ENCODE data around the gene REN.

The REN gene

GRCh38 chr1:204136814-204137213, 29.3 kb downstream of the REN start:
- Histone ChIP-seq H3K36me3 (ENCODE audit: control insufficient read depth in 1 of 2, insufficient read depth in 2 of 2, low read length in 2 of 2) (no peaks in the 10 kb centered on the region), H3K9ac (ENCODE audit: low read depth in 1 of 2, low read length in 2 of 2) (no peak overlapping the region), H3K27ac (ENCODE audit: low read depth, low read length) (no peak overlapping the region), H3K4me1 (ENCODE audit: control insufficient read depth in 1 of 2, insufficient read depth in 2 of 2, low read length in 2 of 2) (no peaks in the 10 kb centered on the region), H3K9me3 (ENCODE audit: control insufficient read depth in 1 of 2, low read length in 2 of 2) (no peaks in the 10 kb centered on the region), H3K4me3 (ENCODE audit: low read depth in 1 of 2, low read length in 2 of 2) (no peak overlapping the region), H3K27me3 (ENCODE audit: control insufficient read depth in 1 of 2, insufficient read depth in 2 of 2, low read length in 2 of 2) (no peaks in the 10 kb centered on the region)

- no peaks in the 10 kb centered on the region for H3K36me3 ChIP-seq (ENCODE audit: control insufficient read depth in 1 of 2, insufficient read depth in 2 of 2, low read length in 2 of 2)
These were observed 32.0 kb downstream of the REN start for GRCh38 chr1:204134103-204134502.

GRCh38 chr1:204132718-204133117, 33.4 kb downstream of the REN start:
- H3K36me3 ChIP-seq (ENCODE audit: control insufficient read depth in 1 of 2, insufficient read depth in 2 of 2, low read length in 2 of 2), result no peaks in the 10 kb centered on the region
- H3K27ac ChIP-seq (ENCODE audit: low read depth, low read length), result no peak overlapping the region
- no peaks in the 10 kb centered on the region for H3K27me3 ChIP-seq (ENCODE audit: control insufficient read depth in 1 of 2, insufficient read depth in 2 of 2, low read length in 2 of 2)
- H3K9ac ChIP-seq (ENCODE audit: low read depth in 1 of 2, low read length in 2 of 2), result no peak overlapping the region
- no peak overlapping the region for H3K4me3 ChIP-seq (ENCODE audit: low read depth in 1 of 2, low read length in 2 of 2)
- H3K4me1 ChIP-seq (ENCODE audit: control insufficient read depth in 1 of 2, insufficient read depth in 2 of 2, low read length in 2 of 2), result peaks cover 0 to 10% of the 10 kb centered on the region in 2 donors
- no peaks in the 10 kb centered on the region for H3K9me3 ChIP-seq (ENCODE audit: control insufficient read depth in 1 of 2, low read length in 2 of 2)

More at GRCh38 chr1:204134103-204134502, 32.0 kb downstream of the REN start:
- no peaks in the 10 kb centered on the region for H3K9me3 ChIP-seq (ENCODE audit: control insufficient read depth in 1 of 2, low read length in 2 of 2)
- H3K9ac ChIP-seq (ENCODE audit: low read depth in 1 of 2, low read length in 2 of 2), result no peak overlapping the region
- no peak overlapping the region for H3K4me3 ChIP-seq (ENCODE audit: low read depth in 1 of 2, low read length in 2 of 2)
- no peak overlapping the region for H3K27ac ChIP-seq (ENCODE audit: low read depth, low read length)
- H3K27me3 ChIP-seq (ENCODE audit: control insufficient read depth in 1 of 2, insufficient read depth in 2 of 2, low read length in 2 of 2), result no peaks in the 10 kb centered on the region
- peaks cover 0 to 5% of the 10 kb centered on the region in 2 donors for H3K4me1 ChIP-seq (ENCODE audit: control insufficient read depth in 1 of 2, insufficient read depth in 2 of 2, low read length in 2 of 2)

GRCh38 chr1:204131978-204132377, 34.2 kb downstream of the REN start:
- no peak overlapping the region for H3K27ac ChIP-seq (ENCODE audit: low read depth, low read length)
- H3K36me3 ChIP-seq (ENCODE audit: control insufficient read depth in 1 of 2, insufficient read depth in 2 of 2, low read length in 2 of 2), result no peaks in the 10 kb centered on the region
- H3K4me3 ChIP-seq (ENCODE audit: low read depth in 1 of 2, low read length in 2 of 2), result no peak overlapping the region
- H3K9ac ChIP-seq (ENCODE audit: low read depth in 1 of 2, low read length in 2 of 2), result no peak overlapping the region
- H3K9me3 ChIP-seq (ENCODE audit: control insufficient read depth in 1 of 2, low read length in 2 of 2), result no peaks in the 10 kb centered on the region
- no peaks in the 10 kb centered on the region for H3K27me3 ChIP-seq (ENCODE audit: control insufficient read depth in 1 of 2, insufficient read depth in 2 of 2, low read length in 2 of 2)
- peaks cover 3 to 10% of the 10 kb centered on the region in 2 donors for H3K4me1 ChIP-seq (ENCODE audit: control insufficient read depth in 1 of 2, insufficient read depth in 2 of 2, low read length in 2 of 2)

- Histone ChIP-seq H3K4me3 (ENCODE audit: low read depth in 1 of 2, low read length in 2 of 2) (no peak overlapping the region), H3K27ac (ENCODE audit: low read depth, low read length) (no peak overlapping the region), H3K9me3 (ENCODE audit: control insufficient read depth in 1 of 2, low read length in 2 of 2) (no peaks in the 10 kb centered on the region), H3K4me1 (ENCODE audit: control insufficient read depth in 1 of 2, insufficient read depth in 2 of 2, low read length in 2 of 2) (peaks cover 3 to 10% of the 10 kb centered on the region in 2 donors), H3K27me3 (ENCODE audit: control insufficient read depth in 1 of 2, insufficient read depth in 2 of 2, low read length in 2 of 2) (no peaks in the 10 kb centered on the region), H3K9ac (ENCODE audit: low read depth in 1 of 2, low read length in 2 of 2) (no peak overlapping the region), H3K36me3 (ENCODE audit: control insufficient read depth in 1 of 2, insufficient read depth in 2 of 2, low read length in 2 of 2) (peaks cover 0 to 5% of the 10 kb centered on the region in 2 donors)
These were observed 34.9 kb downstream of the REN start for GRCh38 chr1:204130981-204131892.

- no peak overlapping the region for H3K9ac ChIP-seq (ENCODE audit: low read depth in 1 of 2, low read length in 2 of 2)
- H3K36me3 ChIP-seq (ENCODE audit: control insufficient read depth in 1 of 2, insufficient read depth in 2 of 2, low read length in 2 of 2), result peaks cover 2 to 15% of the 10 kb centered on the region in 2 donors
- no peak overlapping the region for H3K4me3 ChIP-seq (ENCODE audit: low read depth in 1 of 2, low read length in 2 of 2)
- H3K4me1 ChIP-seq (ENCODE audit: control insufficient read depth in 1 of 2, insufficient read depth in 2 of 2, low read length in 2 of 2), result peaks cover 3 to 10% of the 10 kb centered on the region in 2 donors
- no peaks in the 10 kb centered on the region for H3K9me3 ChIP-seq (ENCODE audit: control insufficient read depth in 1 of 2, low read length in 2 of 2)
- no peak overlapping the region for H3K27ac ChIP-seq (ENCODE audit: low read depth, low read length)
- H3K27me3 ChIP-seq (ENCODE audit: control insufficient read depth in 1 of 2, insufficient read depth in 2 of 2, low read length in 2 of 2), result no peaks in the 10 kb centered on the region
These were observed 36.0 kb downstream of the REN start for GRCh38 chr1:204130178-204130577.

GRCh38 chr1:204128964-204129896, 36.9 kb downstream of the REN start:
- Histone ChIP-seq H3K9ac (ENCODE audit: low read depth in 1 of 2, low read length in 2 of 2) (peak overlapping the region; percentile 44 to 59), H3K27ac (ENCODE audit: low read depth, low read length) (peak overlapping the region; percentile 22), H3K4me3 (ENCODE audit: low read depth in 1 of 2, low read length in 2 of 2) (peak overlapping the region; percentile 59 to 62), H3K9me3 (ENCODE audit: control insufficient read depth in 1 of 2, low read length in 2 of 2) (no peaks in the 10 kb centered on the region), H3K4me1 (ENCODE audit: control insufficient read depth in 1 of 2, insufficient read depth in 2 of 2, low read length in 2 of 2) (peaks cover 3 to 10% of the 10 kb centered on the region in 2 donors), H3K36me3 (ENCODE audit: control insufficient read depth in 1 of 2, insufficient read depth in 2 of 2, low read length in 2 of 2) (peaks cover 8 to 24% of the 10 kb centered on the region in 2 donors), H3K27me3 (ENCODE audit: control insufficient read depth in 1 of 2, insufficient read depth in 2 of 2, low read length in 2 of 2) (no peaks in the 10 kb centered on the region)

GRCh38 chr1:204128464-204128963, 37.6 kb downstream of the REN start:
- no peak overlapping the region for H3K9ac ChIP-seq (ENCODE audit: low read depth in 1 of 2, low read length in 2 of 2)
- H3K4me3 ChIP-seq (ENCODE audit: low read depth in 1 of 2, low read length in 2 of 2), result no peak overlapping the region
- no peaks in the 10 kb centered on the region for H3K9me3 ChIP-seq (ENCODE audit: control insufficient read depth in 1 of 2, low read length in 2 of 2)
- peaks cover 8 to 29% of the 10 kb centered on the region in 2 donors for H3K36me3 ChIP-seq (ENCODE audit: control insufficient read depth in 1 of 2, insufficient read depth in 2 of 2, low read length in 2 of 2)
- peaks cover 3 to 10% of the 10 kb centered on the region in 2 donors for H3K4me1 ChIP-seq (ENCODE audit: control insufficient read depth in 1 of 2, insufficient read depth in 2 of 2, low read length in 2 of 2)
- no peak overlapping the region for H3K27ac ChIP-seq (ENCODE audit: low read depth, low read length)
- H3K27me3 ChIP-seq (ENCODE audit: control insufficient read depth in 1 of 2, insufficient read depth in 2 of 2, low read length in 2 of 2), result no peaks in the 10 kb centered on the region

GRCh38 chr1:204127597-204128242, 38.4 kb downstream of the REN start:
- Histone ChIP-seq H3K4me1 (ENCODE audit: control insufficient read depth in 1 of 2, insufficient read depth in 2 of 2, low read length in 2 of 2) (peaks cover 3 to 10% of the 10 kb centered on the region in 2 donors), H3K4me3 (ENCODE audit: low read depth in 1 of 2, low read length in 2 of 2) (no peak overlapping the region), H3K27me3 (ENCODE audit: control insufficient read depth in 1 of 2, insufficient read depth in 2 of 2, low read length in 2 of 2) (no peaks in the 10 kb centered on the region), H3K9ac (ENCODE audit: low read depth in 1 of 2, low read length in 2 of 2) (no peak overlapping the region), H3K36me3 (ENCODE audit: control insufficient read depth in 1 of 2, insufficient read depth in 2 of 2, low read length in 2 of 2) (peaks cover 8 to 37% of the 10 kb centered on the region in 2 donors), H3K9me3 (ENCODE audit: control insufficient read depth in 1 of 2, low read length in 2 of 2) (no peaks in the 10 kb centered on the region), H3K27ac (ENCODE audit: low read depth, low read length) (no peak overlapping the region)
